ENCODE results near the gene WNT7B.

The WNT7B gene

DNA sequence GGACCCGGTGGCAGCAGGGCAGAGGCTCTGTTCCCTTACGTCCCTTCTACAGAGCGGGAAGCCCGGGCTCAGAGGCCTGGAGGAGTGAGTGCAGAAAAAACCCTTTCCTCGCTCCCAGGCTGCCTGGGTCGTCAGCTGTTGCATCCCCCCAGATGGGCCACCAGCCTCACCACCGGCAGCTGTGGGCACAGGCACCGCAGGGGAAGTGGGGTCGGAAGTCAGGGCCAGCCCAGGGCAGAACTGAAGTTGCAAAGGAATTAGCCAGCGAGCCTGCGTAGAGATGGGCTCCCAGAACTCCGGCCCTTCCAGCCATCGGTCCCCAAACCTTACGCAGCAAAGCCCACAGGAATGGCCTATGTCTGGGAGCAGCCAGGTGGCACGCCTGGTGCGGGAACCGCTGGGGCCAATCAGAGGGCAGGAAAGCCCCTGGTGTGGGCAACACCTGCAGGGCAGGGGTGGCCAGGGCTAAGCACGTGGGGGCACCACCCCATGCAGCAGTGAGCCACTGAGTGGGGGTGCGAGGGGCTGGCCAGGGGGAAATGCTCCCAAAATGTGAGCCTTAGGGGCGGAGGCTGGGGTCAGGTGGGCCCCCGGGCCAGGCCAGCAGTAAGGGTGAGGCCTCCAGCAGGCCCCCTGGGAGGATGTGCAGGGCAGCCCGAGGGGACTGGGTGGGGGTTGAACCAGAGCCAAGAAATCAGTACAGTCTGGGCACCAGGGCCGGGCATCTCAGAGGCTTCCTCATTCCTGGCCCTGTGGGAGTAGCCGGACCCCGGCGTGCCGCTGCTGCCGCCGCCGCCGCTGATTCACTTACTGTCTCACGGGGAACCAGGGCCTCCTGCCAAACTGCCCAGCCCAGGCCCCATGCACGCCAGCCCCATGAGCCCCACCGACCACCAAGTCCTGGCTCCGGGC lies 58.2 kb downstream of the WNT7B start:
- no peaks in the 10 kb centered on the region for H3K4me1 ChIP-seq (ENCODE audit: insufficient read depth, low read length)
- 0 out of 2 replicates have a peak, but pooled peaks cover 3% of the 10 kb centered on the region for H3K9me3 ChIP-seq (ENCODE audit: control insufficient read depth, insufficient read depth, low read length)
- no peak overlapping the region for H3K9ac ChIP-seq (ENCODE audit: low read depth, low read length)
- H3K36me3 ChIP-seq (ENCODE audit: insufficient read depth, low read length): no peaks in the 10 kb centered on the region

DNA sequence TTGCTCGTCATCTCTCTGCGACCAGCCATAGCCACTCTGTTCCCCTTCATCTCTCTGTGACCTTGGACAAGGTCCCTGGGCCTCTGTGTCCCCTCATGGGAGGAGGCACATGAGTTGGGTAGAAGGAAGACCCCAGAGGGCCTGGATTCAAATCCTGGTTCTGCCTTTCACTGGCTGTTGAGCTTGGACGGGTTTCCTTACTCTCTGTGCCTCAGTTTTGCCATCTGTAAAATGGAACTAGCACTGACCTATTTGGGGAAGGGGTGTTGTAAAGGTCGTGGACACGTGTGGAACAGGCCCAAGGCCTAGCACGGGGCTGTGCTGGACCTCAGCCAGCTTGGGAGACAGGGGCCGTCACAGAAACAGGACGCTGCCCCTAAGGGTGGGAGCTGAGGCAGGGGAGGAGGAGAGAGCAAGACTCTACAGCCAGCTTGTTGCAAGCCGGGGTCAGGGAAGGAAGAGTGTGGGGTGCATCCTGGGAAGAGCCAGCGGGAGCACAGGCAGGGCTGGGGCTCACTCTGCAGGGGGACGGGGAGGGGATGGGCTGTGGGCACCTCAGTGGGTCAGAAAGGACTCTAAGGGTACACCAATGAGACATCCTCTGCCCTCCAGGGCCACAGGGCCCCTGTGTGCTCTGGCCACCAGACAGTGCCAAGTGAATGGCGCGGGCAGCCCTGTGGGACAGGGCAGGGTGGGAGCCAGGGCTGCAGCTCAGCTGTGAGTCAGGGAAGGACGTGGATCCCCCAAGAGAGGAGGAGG lies 59.1 kb downstream of the WNT7B start:
- H3K9me3 ChIP-seq (ENCODE audit: control insufficient read depth, insufficient read depth, low read length): 0 out of 2 replicates have a peak, but pooled peaks cover 3% of the 10 kb centered on the region
- H3K4me1 ChIP-seq (ENCODE audit: insufficient read depth, low read length): no peaks in the 10 kb centered on the region
- H3K36me3 ChIP-seq (ENCODE audit: insufficient read depth, low read length): no peaks in the 10 kb centered on the region
- H3K9ac ChIP-seq (ENCODE audit: low read depth, low read length): no peak overlapping the region

DNA sequence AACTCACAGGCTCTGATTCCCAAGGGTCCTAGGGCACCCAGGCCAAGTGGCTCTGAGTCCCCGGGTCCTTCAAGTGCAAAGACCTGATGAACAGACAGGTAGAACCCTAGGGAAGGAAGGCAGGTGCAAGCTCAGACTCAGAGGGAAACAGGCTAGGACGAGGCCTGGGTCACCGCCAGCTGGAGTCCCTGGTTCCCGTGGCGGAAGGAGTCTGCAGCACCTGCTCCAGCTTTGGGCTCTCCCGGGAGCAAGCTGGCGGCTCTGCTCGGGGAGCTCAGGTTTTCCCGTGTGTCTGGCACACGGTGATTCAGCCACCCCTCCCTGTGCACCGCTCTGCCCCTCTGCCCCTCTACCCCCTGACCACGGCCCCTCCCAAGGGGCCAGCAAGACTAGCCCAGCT lies 59.8 kb downstream of the WNT7B start:
- H3K36me3 ChIP-seq (ENCODE audit: insufficient read depth, low read length): no peaks in the 10 kb centered on the region
- H3K4me1 ChIP-seq (ENCODE audit: insufficient read depth, low read length): no peaks in the 10 kb centered on the region
- H3K9me3 ChIP-seq (ENCODE audit: control insufficient read depth, insufficient read depth, low read length): 0 out of 2 replicates have a peak, but pooled peaks cover 3% of the 10 kb centered on the region

DNA sequence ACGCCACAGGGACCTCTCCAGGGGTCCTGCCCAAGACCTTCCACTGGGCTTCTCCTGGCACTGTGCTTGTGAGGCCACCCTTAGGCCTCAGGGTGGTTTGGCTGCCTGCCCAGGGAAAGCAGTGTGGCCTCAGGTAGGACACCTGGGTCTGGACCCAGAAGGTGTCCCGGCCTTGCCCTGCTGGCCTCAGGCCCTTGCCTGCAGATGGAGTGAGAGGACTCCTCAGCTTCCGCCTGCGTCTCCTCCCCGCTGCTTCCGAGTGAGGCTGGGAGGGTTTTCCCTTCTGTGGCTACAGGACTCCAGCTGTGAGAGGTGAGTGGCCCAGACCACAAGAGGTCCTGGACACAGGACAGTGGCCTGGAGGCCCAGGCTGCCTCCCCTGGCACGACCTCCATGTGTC lies 60.4 kb downstream of the WNT7B start:
- no peak overlapping the region for H3K9ac ChIP-seq (ENCODE audit: low read depth, low read length)
- no peaks in the 10 kb centered on the region for H3K4me1 ChIP-seq (ENCODE audit: insufficient read depth, low read length)
- H3K9me3 ChIP-seq (ENCODE audit: control insufficient read depth, insufficient read depth, low read length): 0 out of 2 replicates have a peak, but pooled peaks cover 3% of the 10 kb centered on the region
- no peaks in the 10 kb centered on the region for H3K36me3 ChIP-seq (ENCODE audit: insufficient read depth, low read length)

More for the DNA sequence above, 59.8 kb downstream of the WNT7B start:
- no peak overlapping the region for H3K9ac ChIP-seq (ENCODE audit: low read depth, low read length)

DNA sequence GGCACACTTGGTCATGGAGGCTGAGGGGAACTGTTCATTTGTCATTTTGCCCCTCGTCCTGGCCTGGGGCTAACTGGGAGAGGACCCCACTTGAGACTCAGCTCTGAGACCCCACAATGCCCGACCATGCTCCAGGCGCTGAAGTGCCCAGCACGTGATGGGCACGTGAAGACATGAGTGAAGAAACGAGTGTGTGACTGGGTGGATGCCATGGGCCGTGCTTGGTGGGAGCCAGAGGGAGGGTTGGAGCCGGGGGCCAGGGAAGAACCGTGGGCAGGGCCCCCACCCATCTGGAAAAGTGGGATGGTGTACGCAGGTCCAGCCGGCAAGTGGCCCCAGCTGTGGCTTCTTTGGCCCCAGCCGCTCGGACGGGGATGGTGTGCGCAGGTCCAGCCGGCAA lies 61.1 kb downstream of the WNT7B start:
- Histone ChIP-seq H3K9ac (ENCODE audit: low read depth, low read length) (no peak overlapping the region), H3K4me1 (ENCODE audit: insufficient read depth, low read length) (no peaks in the 10 kb centered on the region), H3K9me3 (ENCODE audit: control insufficient read depth, insufficient read depth, low read length) (0 out of 2 replicates have a peak, but pooled peaks cover 3% of the 10 kb centered on the region), H3K36me3 (ENCODE audit: insufficient read depth, low read length) (no peaks in the 10 kb centered on the region)

DNA sequence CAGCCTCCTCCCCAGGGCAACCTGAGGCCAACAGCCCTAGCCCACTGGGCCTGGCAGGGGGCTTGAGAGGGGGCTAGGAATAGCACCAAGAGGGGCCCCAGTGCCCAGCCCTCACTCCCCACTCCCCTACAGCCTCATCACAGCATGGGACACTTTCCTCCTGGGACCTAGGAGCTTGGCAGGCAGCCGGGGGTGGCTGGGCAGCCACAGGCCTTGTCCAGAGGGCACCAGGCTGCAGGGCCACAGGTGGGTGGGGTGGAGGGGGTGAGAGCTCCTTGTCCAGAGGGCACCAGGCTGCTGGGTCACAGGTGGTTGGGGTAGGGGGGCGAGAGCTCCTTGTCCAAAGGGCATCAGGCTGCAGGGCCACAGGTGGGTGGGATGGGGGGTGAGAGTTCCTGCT lies 61.8 kb downstream of the WNT7B start:
- 0 out of 2 replicates have a peak, but pooled peaks cover 3% of the 10 kb centered on the region for H3K9me3 ChIP-seq (ENCODE audit: control insufficient read depth, insufficient read depth, low read length)
- H3K36me3 ChIP-seq (ENCODE audit: insufficient read depth, low read length): no peaks in the 10 kb centered on the region
- H3K4me1 ChIP-seq (ENCODE audit: insufficient read depth, low read length): no peaks in the 10 kb centered on the region
- H3K9ac ChIP-seq (ENCODE audit: low read depth, low read length): no peak overlapping the region

DNA sequence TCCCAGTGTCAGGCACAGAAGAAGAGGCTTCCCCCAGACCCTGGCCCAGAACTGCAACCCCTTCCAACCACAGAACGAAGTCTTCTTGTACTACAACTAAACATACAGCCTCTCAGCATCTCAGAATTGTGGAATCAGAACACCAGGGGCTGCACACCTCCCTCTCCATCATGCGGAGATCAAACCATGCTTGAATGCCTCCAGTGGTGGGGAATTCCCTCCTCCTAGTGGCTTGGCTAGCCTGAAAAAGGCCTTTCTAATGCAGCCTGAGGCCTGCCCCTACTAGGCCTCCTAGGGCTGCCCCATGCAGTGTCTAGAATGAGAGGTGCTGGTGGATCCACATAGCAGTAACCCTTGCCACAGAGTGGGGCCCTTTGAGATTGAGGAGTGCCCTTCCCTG lies 62.7 kb downstream of the WNT7B start:
- Histone ChIP-seq H3K9me3 (ENCODE audit: control insufficient read depth, insufficient read depth, low read length) (0 out of 2 replicates have a peak, but pooled peaks cover 3% of the 10 kb centered on the region), H3K9ac (ENCODE audit: low read depth, low read length) (no peak overlapping the region), H3K4me1 (ENCODE audit: insufficient read depth, low read length) (no peaks in the 10 kb centered on the region), H3K36me3 (ENCODE audit: insufficient read depth, low read length) (no peaks in the 10 kb centered on the region)

DNA sequence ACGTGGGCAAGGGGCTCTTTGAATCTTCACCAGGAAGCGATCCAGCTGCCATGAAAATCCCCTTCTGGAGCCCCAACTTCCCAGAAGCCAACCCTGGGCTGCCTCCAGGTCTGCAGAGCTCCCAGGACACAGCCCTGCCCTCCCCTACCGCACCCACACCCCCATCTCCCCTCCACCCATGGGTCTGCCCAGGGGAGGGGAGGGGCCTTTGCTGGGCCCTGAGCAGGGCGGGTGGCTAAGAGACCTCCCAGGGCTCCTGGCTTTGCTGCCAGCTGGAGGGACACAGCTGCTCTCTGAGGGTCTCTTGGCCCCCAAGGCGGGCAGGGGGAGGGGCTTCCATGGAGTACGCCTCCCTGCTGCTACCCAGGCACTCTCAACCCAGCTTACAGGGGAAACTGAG lies 64.1 kb downstream of the WNT7B start:
- Histone ChIP-seq H3K4me1 (ENCODE audit: insufficient read depth, low read length) (no peaks in the 10 kb centered on the region), H3K9ac (ENCODE audit: low read depth, low read length) (no peak overlapping the region), H3K36me3 (ENCODE audit: insufficient read depth, low read length) (no peaks in the 10 kb centered on the region), H3K9me3 (ENCODE audit: control insufficient read depth, insufficient read depth, low read length) (0 out of 2 replicates have a peak, but pooled peaks cover 3% of the 10 kb centered on the region)

DNA sequence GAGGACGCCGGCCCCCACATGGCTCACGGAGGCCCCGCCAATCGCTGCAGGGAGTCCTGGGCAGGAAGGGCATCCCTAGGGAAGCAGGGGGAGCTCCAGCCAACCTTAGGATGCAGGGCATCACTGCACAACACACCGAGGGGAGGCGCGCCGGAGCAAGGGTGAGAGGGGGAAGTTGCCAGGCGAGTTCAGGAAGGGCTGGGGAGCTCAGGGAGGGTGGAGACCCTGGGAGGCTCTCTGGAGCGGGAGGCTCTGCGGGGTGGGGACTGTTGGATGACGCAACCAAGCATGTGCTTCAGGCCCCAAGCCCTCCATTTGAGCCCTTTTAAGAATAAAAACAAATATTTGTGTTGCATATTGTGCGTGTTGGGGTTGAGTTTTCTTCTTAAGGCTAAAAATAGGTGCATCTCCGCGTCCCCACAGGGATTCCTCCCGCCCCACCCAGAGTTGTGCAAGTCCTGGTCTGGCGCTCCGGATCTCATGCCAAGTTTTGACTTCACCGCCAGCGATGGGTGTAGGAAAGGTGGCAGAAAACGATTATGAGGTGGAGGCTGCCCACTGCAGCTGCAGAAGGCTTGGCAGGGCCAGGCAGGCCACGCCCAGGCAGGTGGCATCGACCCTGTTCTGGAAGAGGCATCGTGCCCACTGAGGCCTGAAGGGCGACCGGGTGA lies 65.2 kb downstream of the WNT7B start:
- Histone ChIP-seq H3K9me3 (ENCODE audit: control insufficient read depth, insufficient read depth, low read length) (0 out of 2 replicates have a peak, but pooled peaks cover 3% of the 10 kb centered on the region), H3K36me3 (ENCODE audit: insufficient read depth, low read length) (no peaks in the 10 kb centered on the region), H3K4me1 (ENCODE audit: insufficient read depth, low read length) (no peaks in the 10 kb centered on the region), H3K9ac (ENCODE audit: low read depth, low read length) (no peak overlapping the region)

DNA sequence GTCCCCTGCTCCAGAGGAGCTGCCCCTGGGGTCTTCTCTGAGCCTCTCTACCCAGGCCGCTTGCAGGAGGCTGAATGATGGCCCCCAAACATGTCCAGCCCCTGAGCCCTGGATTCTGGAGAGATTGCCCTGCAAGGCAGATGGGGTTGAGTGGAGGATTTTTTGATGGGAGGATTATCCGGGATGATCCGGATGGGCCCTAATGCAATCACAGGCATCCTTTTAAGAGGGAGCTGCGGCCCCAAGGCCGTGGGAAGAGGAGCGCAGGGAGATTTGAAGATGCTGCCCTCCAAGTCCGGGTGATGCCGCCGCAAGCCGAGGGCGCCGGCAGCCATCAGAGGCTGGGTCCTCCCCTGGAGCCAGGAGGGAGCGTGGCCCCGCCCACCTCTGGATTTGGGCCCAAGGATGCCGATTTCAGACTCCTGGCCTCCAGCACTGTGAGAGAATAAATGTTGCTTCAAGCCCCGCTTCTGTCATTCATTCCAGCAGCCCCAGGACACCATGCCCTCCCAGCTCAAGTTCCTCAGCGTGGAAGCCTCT lies 66.0 kb downstream of the WNT7B start:
- H3K4me1 ChIP-seq (ENCODE audit: insufficient read depth, low read length): no peaks in the 10 kb centered on the region
- no peak overlapping the region for H3K9ac ChIP-seq (ENCODE audit: low read depth, low read length)
- H3K36me3 ChIP-seq (ENCODE audit: insufficient read depth, low read length): no peaks in the 10 kb centered on the region
- 0 out of 2 replicates have a peak, but pooled peaks cover 3% of the 10 kb centered on the region for H3K9me3 ChIP-seq (ENCODE audit: control insufficient read depth, insufficient read depth, low read length)

DNA sequence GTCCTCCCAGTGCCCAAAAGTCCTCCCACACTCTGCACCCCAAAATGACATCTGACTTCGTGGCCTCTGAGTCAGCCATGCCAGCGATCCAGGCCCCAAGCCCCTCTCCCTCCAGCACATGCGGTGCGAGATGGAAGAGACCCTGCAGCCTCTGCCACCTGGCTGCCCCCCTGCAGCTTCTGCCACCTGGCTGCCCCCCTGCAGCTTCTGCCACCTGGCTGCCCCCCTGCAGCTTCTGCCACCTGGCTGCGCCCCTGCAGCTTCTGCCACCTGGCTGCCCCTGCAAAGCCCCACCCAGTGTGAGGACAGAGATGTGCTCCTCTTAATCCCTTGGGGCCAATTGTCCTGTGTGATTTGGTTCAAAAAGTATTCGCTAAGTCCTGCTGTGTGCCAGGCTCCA lies 68.0 kb downstream of the WNT7B start:
- H3K9me3 ChIP-seq (ENCODE audit: control insufficient read depth, insufficient read depth, low read length): no peaks in the 10 kb centered on the region
- no peaks in the 10 kb centered on the region for H3K4me1 ChIP-seq (ENCODE audit: insufficient read depth, low read length)
- H3K36me3 ChIP-seq (ENCODE audit: insufficient read depth, low read length): no peaks in the 10 kb centered on the region
- no peak overlapping the region for H3K9ac ChIP-seq (ENCODE audit: low read depth, low read length)

DNA sequence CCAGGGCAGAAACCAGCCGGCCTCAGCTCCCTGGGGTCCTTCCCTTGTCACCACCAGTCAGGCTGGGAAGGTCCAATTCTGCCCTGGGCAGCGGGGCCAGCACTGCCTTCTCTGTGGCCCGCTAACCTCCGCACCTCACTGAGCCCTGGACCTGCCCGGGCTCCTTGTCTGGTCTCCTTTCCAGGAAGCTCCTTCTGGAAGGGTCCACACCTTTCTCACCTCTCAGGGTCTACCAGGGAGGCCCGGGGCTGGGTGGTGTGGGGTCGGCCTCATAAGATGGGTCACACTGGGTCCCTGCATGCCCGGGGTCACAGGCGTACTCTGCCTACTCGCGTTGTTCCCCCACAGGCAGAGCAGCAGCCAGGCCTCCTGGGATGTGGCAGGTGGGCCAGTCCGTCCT lies 69.0 kb downstream of the WNT7B start:
- no peak overlapping the region for H3K9ac ChIP-seq (ENCODE audit: low read depth, low read length)

DNA sequence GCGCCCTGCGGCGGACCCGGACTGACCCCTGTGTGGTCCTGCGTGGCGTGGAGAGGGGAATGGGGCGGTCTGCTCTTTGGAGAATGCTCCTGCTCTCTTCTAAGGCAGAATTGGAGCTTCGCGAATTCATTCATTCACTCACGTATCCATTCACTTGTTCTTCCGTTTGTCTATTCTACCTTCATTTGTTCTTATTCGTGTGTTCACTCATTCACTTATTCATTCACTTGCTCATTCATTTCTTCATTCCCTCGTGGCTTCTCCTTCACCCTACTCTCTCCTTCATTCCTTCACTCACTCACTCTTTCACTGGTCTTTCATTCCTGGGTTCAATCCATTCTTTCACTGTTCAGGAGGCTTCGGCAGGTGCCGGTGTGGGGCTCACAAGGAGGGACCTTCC lies 69.6 kb downstream of the WNT7B start:
- Histone ChIP-seq H3K9me3 (ENCODE audit: control insufficient read depth, insufficient read depth, low read length) (no peaks in the 10 kb centered on the region), H3K9ac (ENCODE audit: low read depth, low read length) (no peak overlapping the region), H3K4me1 (ENCODE audit: insufficient read depth, low read length) (no peaks in the 10 kb centered on the region), H3K36me3 (ENCODE audit: insufficient read depth, low read length) (no peaks in the 10 kb centered on the region)

More for the DNA sequence above, 69.0 kb downstream of the WNT7B start:
- Histone ChIP-seq H3K9me3 (ENCODE audit: control insufficient read depth, insufficient read depth, low read length) (no peaks in the 10 kb centered on the region), H3K4me1 (ENCODE audit: insufficient read depth, low read length) (no peaks in the 10 kb centered on the region), H3K36me3 (ENCODE audit: insufficient read depth, low read length) (no peaks in the 10 kb centered on the region)

DNA sequence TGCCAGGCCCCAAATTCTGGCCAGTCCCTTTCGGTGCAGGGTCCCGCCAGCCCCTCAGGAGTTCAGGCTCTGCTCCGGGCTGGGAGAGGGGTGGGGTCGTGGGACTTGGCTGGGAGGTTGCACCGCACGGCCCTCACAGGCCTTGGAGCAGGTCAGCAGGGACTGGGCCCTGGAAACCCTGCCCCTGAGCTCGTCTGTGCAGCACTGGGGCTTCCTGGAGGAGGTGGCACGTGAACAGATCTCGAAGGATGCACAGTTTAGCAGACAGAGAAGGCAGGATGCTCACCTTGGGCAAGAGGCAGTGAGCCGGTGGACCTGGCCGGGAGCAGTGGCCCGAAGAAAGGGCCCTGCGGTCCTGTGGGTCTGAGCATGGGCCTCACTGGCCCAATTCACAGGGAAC lies 70.0 kb downstream of the WNT7B start:
- H3K9ac ChIP-seq (ENCODE audit: low read depth, low read length): no peak overlapping the region
- no peaks in the 10 kb centered on the region for H3K9me3 ChIP-seq (ENCODE audit: control insufficient read depth, insufficient read depth, low read length)
- H3K36me3 ChIP-seq (ENCODE audit: insufficient read depth, low read length): no peaks in the 10 kb centered on the region
- H3K4me1 ChIP-seq (ENCODE audit: insufficient read depth, low read length): no peaks in the 10 kb centered on the region

Measured in ES-I3 (cell line).